K562 (cell line): Measurements from ENCODE around the gene PPIA. TPM values are rescaled to one million over a fixed set of nuclear protein-coding genes. Genes with fewer than 3 reads are reported as not detected.

Experiments
- ATAC-seq: fragments of 200-7000 bp; cut with Tn5 transposase; 3 replicates; pipeline ENCODE4 v1.9.1; 2020; ENCODE audit warnings: moderate library complexity
- BruUV-seq: library from RNA; stranded (reverse); fragments of 400-500 nt; replicated peaks from 2 replicates; lab custom pipeline; 2021; lab: Mats Ljungman, UMichigan
- CTCF ChIA-PET: fragments of 300-600 bp; formaldehyde crosslinking; extraction: SDS; loops from one replicate; lab custom pipeline; 2021; ENCODE audit warnings: low intra/inter-chr PET ratio; lab: Yijun Ruan, JAX
- POLR2A ChIA-PET: fragments of 300-600, 350-650 bp; sonication (Branson Sonifier 250); formaldehyde crosslinking; extraction: SDS; loops from one replicate; lab custom pipeline; 2021; ENCODE audit warnings: antibody characterized with exemption, inconsistent platforms; lab: Yijun Ruan, JAX
- DNase-seq, 4 experiments: peaks; one replicate each; pipeline versions ENCODE4 v3.0.0 to v3.0.0-alpha.2; 2011 to 2018; ENCODE audit warnings: low spot score in 3 of 4, mixed read lengths in 3 of 4; ENCODE audit errors: extremely low read depth in 1 of 4
- FAIRE-seq: peaks from 2 replicates; lab custom pipeline; 2011; peaks lifted over from hg19 to GRCh38; lab: Jason Lieb, UNC
- H2AFZ ChIP-seq: 2 replicates; pipeline ENCODE4 v1.6.0; 2011; ENCODE audit warnings: low read depth, low read length, control low read depth, inconsistent platforms
- H3K27ac ChIP-seq: fragments of 200-600 bp; 3 replicates; pipeline ENCODE4 v1.8.0; 2011; ENCODE audit warnings: low read depth, mild to moderate bottlenecking, control low read depth, inconsistent platforms, low read length, moderate library complexity, mixed read lengths; ENCODE audit errors: extremely low read depth
- H3K27me3 ChIP-seq, 2 experiments: fragments of 300-600 bp in 1 of 2; 2 replicates in 1 of 2; 3 replicates in 1 of 2; pipeline versions ENCODE4 v1.6.0 to v1.8.0; 2011; ENCODE audit warnings: inconsistent platforms in 2 of 2, low read length in 2 of 2, mild to moderate bottlenecking in 1 of 2, mixed read lengths in 1 of 2, moderate library complexity in 1 of 2; ENCODE audit not compliant: control insufficient read depth in 2 of 2, insufficient read depth in 2 of 2
- H3K36me3 ChIP-seq: fragments of 300-600 bp; 3 replicates; pipeline ENCODE4 v1.8.0; 2011; ENCODE audit warnings: mild to moderate bottlenecking, low read length, inconsistent platforms; ENCODE audit not compliant: control insufficient read depth, insufficient read depth
- H3K4me1 ChIP-seq, 2 experiments: fragments of 200-600 bp in 1 of 2; replicated peaks in 1 of 2; 2 replicates in 1 of 2; 3 replicates in 1 of 2; pipeline versions ENCODE4 v1.5.1 to v1.8.0; 2011; ENCODE audit warnings: inconsistent platforms in 2 of 2, low read length in 2 of 2, mild to moderate bottlenecking in 1 of 2, mixed read lengths in 1 of 2, moderate library complexity in 1 of 2; ENCODE audit not compliant: control insufficient read depth in 2 of 2, insufficient read depth in 2 of 2
- H3K4me2 ChIP-seq: 2 replicates; pipeline ENCODE4 v1.6.1; 2011; ENCODE audit warnings: low read length, control low read depth, inconsistent platforms, mixed read lengths; ENCODE audit not compliant: insufficient read depth
- H3K4me3 ChIP-seq: fragments of 200-600 bp; sonication (generic), shearing (Covaris generic); 2 replicates; pipeline ENCODE4 v1.5.1; 2016; ENCODE audit warnings: control low read depth, inconsistent platforms
- H3K79me2 ChIP-seq: fragments of 200-600 bp; 3 replicates; pipeline ENCODE4 v1.8.0; 2011; ENCODE audit warnings: low read length, inconsistent platforms; ENCODE audit not compliant: control insufficient read depth, insufficient read depth
- H3K9ac ChIP-seq, 2 experiments: 2 replicates each; pipeline versions ENCODE4 v1.6.0 to v1.6.1; 2011; ENCODE audit warnings: low read depth in 2 of 2, low read length in 2 of 2, control low read depth in 1 of 2, inconsistent platforms in 1 of 2, mild to moderate bottlenecking in 1 of 2, mixed read lengths in 1 of 2; ENCODE audit not compliant: insufficient read depth in 1 of 2
- H3K9me1 ChIP-seq: one replicate; pipeline ENCODE4 v1.6.0; 2011; ENCODE audit warnings: inconsistent platforms, mild to moderate bottlenecking, low read length, moderate library complexity; ENCODE audit not compliant: control insufficient read depth, insufficient read depth
- H3K9me3 ChIP-seq: replicated peaks from 2 replicates; pipeline ENCODE4 v1.5.1; 2011; ENCODE audit warnings: low read depth, low read length, inconsistent platforms; ENCODE audit not compliant: control insufficient read depth, insufficient read depth
- H4K20me1 ChIP-seq: replicated peaks from 2 replicates; pipeline ENCODE4 v1.6.1; 2011; ENCODE audit warnings: low read length, inconsistent platforms, mixed read lengths; ENCODE audit not compliant: control insufficient read depth, insufficient read depth
- ARID2 ChIP-seq: fragments of 450-650 bp; IDR thresholded peaks from 2 replicates; pipeline ENCODE4 v1.6.1; 2017; ENCODE audit warnings: antibody characterized with exemption, mild to moderate bottlenecking
- DMBX1 ChIP-seq: fragments of 250-450 bp; sonication (Bioruptor Pico); IDR thresholded peaks from 2 replicates; pipeline ENCODE4 v1.8.0; 2022; ENCODE audit warnings: inconsistent platforms, mild to moderate bottlenecking, moderate library complexity, borderline replicate concordance
- HDAC2 ChIP-seq: fragments of 450-650 bp; IDR thresholded peaks from 2 replicates; pipeline ENCODE4 v1.6.1; 2016; ENCODE audit warnings: mild to moderate bottlenecking
- IRF1 ChIP-seq: sonication (generic); formaldehyde crosslinking; IDR thresholded peaks from 2 replicates; pipeline ENCODE4 v1.8.0; 2022; ENCODE audit warnings: missing genetic modification reagents, mild to moderate bottlenecking, borderline replicate concordance
- JUN ChIP-seq, 2 experiments: sonication (generic) in 1 of 2; formaldehyde crosslinking in 1 of 2; IDR thresholded peaks; 2 replicates each; pipeline versions ENCODE4 v1.6.1 to v1.8.0; 2012 to 2022; ENCODE audit warnings: borderline replicate concordance in 2 of 2, mild to moderate bottlenecking in 2 of 2, improper control_type of control experiment in 1 of 2, low read depth in 1 of 2, low read length in 1 of 2, missing genetic modification reagents in 1 of 2
- MAZ ChIP-seq, 2 experiments: fragments of 450-650 bp in 1 of 2; sonication (generic) in 1 of 2; formaldehyde crosslinking; IDR thresholded peaks in 1 of 2; conservative IDR thresholded peaks in 1 of 2; 2 replicates each; pipeline versions ENCODE4 v1.4.0 to v1.5.0; 2020; ENCODE audit warnings: mild to moderate bottlenecking in 1 of 2, missing genetic modification reagents in 1 of 2
- NFIX ChIP-seq: fragments of 250-450 bp; sonication (Bioruptor Pico); IDR thresholded peaks from 2 replicates; pipeline ENCODE4 v1.4.0; 2020; ENCODE audit warnings: low read depth, mild to moderate bottlenecking, moderate library complexity
- NFXL1 ChIP-seq: fragments of 450-650 bp; formaldehyde crosslinking; IDR thresholded peaks from 2 replicates; pipeline ENCODE4 v1.4.0; 2021; ENCODE audit warnings: mild to moderate bottlenecking
- NFYB ChIP-seq: IDR thresholded peaks from 2 replicates; pipeline ENCODE4 v1.6.1; 2011; ENCODE audit warnings: mild to moderate bottlenecking, moderate library complexity; ENCODE audit not compliant: insufficient read length; ENCODE audit errors: extremely low read depth
- POLR2A ChIP-seq: fragments of 450-650 bp; conservative IDR thresholded peaks from 2 replicates; pipeline ENCODE4 v1.6.1; 2016
- RBFOX2 ChIP-seq: fragments of 200-400 bp; formaldehyde crosslinking; IDR thresholded peaks from 2 replicates; pipeline ENCODE4 v1.6.1; 2017; ENCODE audit warnings: low read depth, mild to moderate bottlenecking, low read length, moderate library complexity
- SP1 ChIP-seq: sonication (generic); formaldehyde crosslinking; IDR thresholded peaks from 2 replicates; pipeline ENCODE4 v1.8.1; 2022; ENCODE audit warnings: mild to moderate bottlenecking, missing genetic modification reagents
- TAF15 ChIP-seq: fragments of 200-400 bp; formaldehyde crosslinking; IDR thresholded peaks from 2 replicates; pipeline ENCODE4 v1.6.1; 2017; ENCODE audit warnings: mild to moderate bottlenecking, low read depth, low read length, moderate library complexity
- TBP ChIP-seq: optimal IDR thresholded peaks from 2 replicates; pipeline ENCODE3; 2011; ENCODE audit warnings: low read depth, low read length, improper control_type of control experiment
- TGIF2 ChIP-seq: sonication (generic); formaldehyde crosslinking; IDR thresholded peaks from 2 replicates; pipeline ENCODE4 v1.8.1; 2022; ENCODE audit warnings: mild to moderate bottlenecking, missing genetic modification reagents, moderate library complexity
- ZNF217 ChIP-seq: sonication (generic); formaldehyde crosslinking; IDR thresholded peaks from 2 replicates; pipeline ENCODE4 v1.8.0; 2022; ENCODE audit warnings: mild to moderate bottlenecking, missing genetic modification reagents
- ZNF551 ChIP-seq: fragments of 250-450 bp; sonication (Bioruptor Pico); IDR thresholded peaks from 2 replicates; pipeline ENCODE4 v1.5.0; 2021; ENCODE audit warnings: mild to moderate bottlenecking, moderate library complexity
- WGBS: fragments of 100-300 bp; shearing (Covaris generic); methylation state at CpG from one replicate; pipeline ENCODE4 v1.1.6; 2016; ENCODE audit warnings: low coverage, mixed read lengths; ENCODE audit not compliant: insufficient coverage; ENCODE audit errors: missing lambda C conversion rate; 5-methylcytosine and 5-hydroxymethylcytosine counted together
- in situ Hi-C: fragments of 300-500 bp; cut with MboI; formaldehyde crosslinking; loops from 4 replicates; pipeline ENCODE4 v1.15.0; 2018; ENCODE audit warnings: inconsistent platforms, mixed read lengths
- intact Hi-C: fragments of 100-400 bp; cut with micrococcal nuclease; formaldehyde crosslinking; loops from 2 replicates; pipeline ENCODE4 v1.14.2; 2022
- polyA plus RNA-seq, 8 experiments: library from polyadenylated mRNA; depleted of rRNA in 4 of 8; stranded (reverse) in 5 of 8; unstranded in 3 of 8; fragments of >200 nt; fragmentation: Nextera tagmentation in 2 of 8; fragmentation: Illumina TruSeq in 1 of 8; extraction: Ambion mirVana in 2 of 8; extraction: Trizol in 1 of 8; gene quantifications; 2 replicates each; pipeline versions ENCODE4 v1.2.1 to v1.2.3, GENCODE V29; 2011 to 2014; ENCODE audit warnings: inconsistent platforms in 1 of 8, missing spikeins in 1 of 8
- total RNA-seq, 7 experiments: library from RNA; depleted of rRNA in 6 of 7; stranded (reverse); fragments of >200 nt in 6 of 7; fragmentation: Illumina TruSeq in 2 of 7; extraction: Trizol in 2 of 7; gene quantifications; 2 replicates each; pipeline versions ENCODE4 v1.2.1 to v1.2.3, GENCODE V29; 2011 to 2021; ENCODE audit warnings: low replicate concordance in 1 of 7
- TF ChIP-seq, protein P1 (sequence below): fragments of 450-650 bp; formaldehyde crosslinking; IDR thresholded peaks from 2 replicates; pipeline ENCODE4 v1.4.0; 2020; ENCODE audit warnings: mild to moderate bottlenecking, moderate library complexity

PPIA gene
- total and polyA plus RNA-seq, 9 of the 15 experiments (the other 6 are each of a cell fraction or from before 2014, with no cell fraction given): 2,583 to 7,504 (median 3,973) TPM

DNA sequence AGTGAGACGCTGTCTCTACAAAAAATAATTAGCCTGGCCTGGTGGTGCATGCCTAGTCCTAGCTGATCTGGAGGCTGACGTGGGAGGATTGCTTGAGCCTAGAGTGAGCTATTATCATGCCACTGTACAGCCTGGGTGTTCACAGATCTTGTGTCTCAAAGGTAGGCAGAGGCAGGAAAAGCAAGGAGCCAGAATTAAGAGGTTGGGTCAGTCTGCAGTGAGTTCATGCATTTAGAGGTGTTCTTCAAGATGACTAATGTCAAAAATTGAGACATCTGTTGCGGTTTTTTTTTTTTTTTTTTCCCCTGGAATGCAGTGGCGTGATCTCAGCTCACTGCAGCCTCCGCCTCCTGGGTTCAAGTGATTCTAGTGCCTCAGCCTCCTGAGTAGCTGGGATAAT is 5.4 kb downstream of the PPIA start (continued):
- TF ChIP-seq ARID2 (no peak), ZNF217 (no peak), NFYB (no peak), DMBX1 (CRISPR knock-in tag) (no peak), RBFOX2 (peak; percentile 17; the same call in 1 of the 2 replicates)
- TF ChIP-seq, protein P1, sequence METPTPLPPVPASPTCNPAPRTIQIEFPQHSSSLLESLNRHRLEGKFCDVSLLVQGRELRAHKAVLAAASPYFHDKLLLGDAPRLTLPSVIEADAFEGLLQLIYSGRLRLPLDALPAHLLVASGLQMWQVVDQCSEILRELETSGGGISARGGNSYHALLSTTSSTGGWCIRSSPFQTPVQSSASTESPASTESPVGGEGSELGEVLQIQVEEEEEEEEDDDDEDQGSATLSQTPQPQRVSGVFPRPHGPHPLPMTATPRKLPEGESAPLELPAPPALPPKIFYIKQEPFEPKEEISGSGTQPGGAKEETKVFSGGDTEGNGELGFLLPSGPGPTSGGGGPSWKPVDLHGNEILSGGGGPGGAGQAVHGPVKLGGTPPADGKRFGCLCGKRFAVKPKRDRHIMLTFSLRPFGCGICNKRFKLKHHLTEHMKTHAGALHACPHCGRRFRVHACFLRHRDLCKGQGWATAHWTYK: no peak
- TF ChIP-seq, all 486 proteins: peak for 5

DNA sequence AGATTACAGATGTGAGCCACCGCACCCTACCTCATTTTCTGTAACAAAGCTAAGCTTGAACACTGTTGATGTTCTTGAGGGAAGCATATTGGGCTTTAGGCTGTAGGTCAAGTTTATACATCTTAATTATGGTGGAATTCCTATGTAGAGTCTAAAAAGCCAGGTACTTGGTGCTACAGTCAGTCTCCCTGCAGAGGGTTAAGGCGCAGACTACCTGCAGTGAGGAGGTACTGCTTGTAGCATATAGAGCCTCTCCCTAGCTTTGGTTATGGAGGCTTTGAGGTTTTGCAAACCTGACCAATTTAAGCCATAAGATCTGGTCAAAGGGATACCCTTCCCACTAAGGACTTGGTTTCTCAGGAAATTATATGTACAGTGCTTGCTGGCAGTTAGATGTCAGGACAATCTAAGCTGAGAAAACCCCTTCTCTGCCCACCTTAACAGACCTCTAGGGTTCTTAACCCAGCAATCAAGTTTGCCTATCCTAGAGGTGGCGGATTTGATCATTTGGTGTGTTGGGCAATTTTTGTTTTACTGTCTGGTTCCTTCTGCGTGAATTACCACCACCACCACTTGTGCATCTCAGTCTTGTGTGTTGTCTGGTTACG is 6.0 kb downstream of the PPIA start:
- peak; percentile 45 for ATAC-seq
- peaks cover 33% of the 10 kb centered on the region for H3K79me2 ChIP-seq
- ChIA-PET POLR2A (interaction anchor here (0.6 to 1.9 kb wide), 8 partner anchors 8 to 560 kb away, joined by 3 to 7 read pairs (median 4); no protein-coding TSS in a partner anchor), CTCF (no interaction called here)
- no peak for FAIRE-seq
- in situ Hi-C loops: no loop called here
- H3K36me3 ChIP-seq: peaks cover 59% of the 10 kb centered on the region
- H3K27ac ChIP-seq: no peak overlapping the region
- no peaks in the 10 kb centered on the region for H3K9me1 ChIP-seq
- H3K9ac ChIP-seq: peak overlapping the region in 1 of 2 experiments; percentile 28; a peak in 1 of 4 replicates
- no peak overlapping the region for H3K4me2 ChIP-seq
- H3K4me1 ChIP-seq: peaks cover 3 to 9% of the 10 kb centered on the region in 2 experiments; a peak in 2 of 5 replicates
- DNase-seq: no peak
- intact Hi-C loops: no loop called here
- 98% methylated on average over 5 of the region's 5 CpGs for WGBS
- H4K20me1 ChIP-seq: peaks cover 30% of the 10 kb centered on the region
- H3K9me3 ChIP-seq: no peaks in the 10 kb centered on the region
- no TSS peak for BruUV-seq
- H3K27me3 ChIP-seq: no peaks in the 10 kb centered on the region
- no peak overlapping the region for H3K4me3 ChIP-seq
- H2AFZ ChIP-seq: no peak overlapping the region
- no peak for TF ChIP-seq ZNF551 (CRISPR knock-in tag)
- TF ChIP-seq IRF1 (CRISPR knock-in tag): no peak
- peak; percentile 62; the same call in 1 of the 2 replicates for TF ChIP-seq POLR2A
- no peak for TF ChIP-seq MAZ (CRISPR knock-in tag; conservative IDR thresholded peaks at IDR 0.05 in 1 of 2, IDR thresholded peaks at IDR 0.05 in 1 of 2)
- no peak for TF ChIP-seq JUN (IDR thresholded peaks at IDR 0.05; ENCODE audit: borderline replicate concordance, low read depth, low read length)
- TF ChIP-seq JUN (CRISPR knock-in tag; IDR thresholded peaks at IDR 0.05; ENCODE audit: borderline replicate concordance): no peak
- no peak for TF ChIP-seq NFIX (CRISPR knock-in tag)
- no peak for TF ChIP-seq TGIF2 (CRISPR knock-in tag)
- TF ChIP-seq TBP: no peak
- no peak for TF ChIP-seq NFXL1 (CRISPR knock-in tag)
- no peak for TF ChIP-seq HDAC2
- no peak for TF ChIP-seq TAF15
- TF ChIP-seq SP1: no peak
